Tibial artery (tissue), 4 donors: ENCODE results near the gene PALLD.

Source experiments
- DNase-seq, 2 donors: peaks; one replicate each; pipeline ENCODE4 v3.0.0-alpha.2; 2019
- H3K27ac ChIP-seq, 2 donors: fragments of 200-600 bp; sonication (generic) in 1 of 2; 1 replicate in 1 of 2; 2 replicates in 1 of 2; pipeline ENCODE4 v1.5.1; 2018 to 2019; ENCODE audit warnings: mild to moderate bottlenecking in 1 of 2
- H3K27me3 ChIP-seq, 2 donors: fragments of 200-600 bp; sonication (generic) in 1 of 2; one replicate each; pipeline versions ENCODE4 v1.5.1 to v1.6.0; 2016 to 2019
- H3K36me3 ChIP-seq, 3 donors: fragments of 200-600 bp; sonication (generic) in 2 of 3; one replicate each; pipeline ENCODE4 v1.5.1; 2016 to 2019; ENCODE audit warnings: mild to moderate bottlenecking in 2 of 3
- H3K4me1 ChIP-seq, 4 donors: fragments of 200-600 bp; sonication (generic) in 2 of 4; 1 replicate in 3 of 4; 2 replicates in 1 of 4; pipeline ENCODE4 v1.5.1; 2016 to 2019
- H3K4me3 ChIP-seq, 2 donors: fragments of 200-600 bp; sonication (generic) in 1 of 2; 1 replicate in 1 of 2; 2 replicates in 1 of 2; pipeline ENCODE4 v1.5.1; 2018 to 2019; ENCODE audit warnings: mild to moderate bottlenecking in 2 of 2
- H3K9me3 ChIP-seq, 3 donors: fragments of 200-600 bp; sonication (generic) in 1 of 3; one replicate each; pipeline ENCODE4 v1.5.1; 2016 to 2019
- CTCF ChIP-seq, 2 experiments: fragments of 200-600 bp in 1 of 2; fragments of 450-650 bp in 1 of 2; IDR thresholded peaks; one replicate each; pipeline ENCODE4 v1.5.1; 2017 to 2019; ENCODE audit warnings: antibody characterized with exemption in 2 of 2, mild to moderate bottlenecking in 1 of 2, moderate library complexity in 1 of 2
- intact Hi-C: fragments of 100-400 bp; cut with DNase I; formaldehyde crosslinking; loops from one replicate; pipeline ENCODE4 v1.15.0; 2023; ENCODE audit warnings: low total_unique reads

PALLD gene

GRCh38 chr4:168562041-168562571 is 65.3 kb downstream of the PALLD start:
- no peaks in the 10 kb centered on the region for H3K9me3 ChIP-seq
- intact Hi-C loops = no loop called here
- no peak for DNase-seq
- no peaks in the 10 kb centered on the region for H3K36me3 ChIP-seq
- TF ChIP-seq CTCF (IDR thresholded peaks at IDR 0.05) = no peak
- no peak overlapping the region for H3K27ac ChIP-seq
- no peak overlapping the region for H3K4me3 ChIP-seq
- H3K4me1 ChIP-seq = peaks cover 0 to 14% (median 5%) of the 10 kb centered on the region in 4 donors
- no peaks in the 10 kb centered on the region for H3K27me3 ChIP-seq

GRCh38 chr4:168564023-168564422 is 67.2 kb downstream of the PALLD start:
- Histone ChIP-seq H3K4me3 (no peak overlapping the region), H3K36me3 (no peaks in the 10 kb centered on the region), H3K4me1 (peaks cover 0 to 14% (median 5%) of the 10 kb centered on the region in 4 donors), H3K9me3 (no peaks in the 10 kb centered on the region), H3K27ac (no peak overlapping the region), H3K27me3 (no peaks in the 10 kb centered on the region)
- intact Hi-C loops = no loop called here
- no peak for TF ChIP-seq CTCF (IDR thresholded peaks at IDR 0.05)
- no peak for DNase-seq

GRCh38 chr4:168565130-168565529 is 68.3 kb downstream of the PALLD start:
- H3K9me3 ChIP-seq = no peaks in the 10 kb centered on the region
- DNase-seq = no peak
- H3K36me3 ChIP-seq = no peaks in the 10 kb centered on the region
- H3K4me3 ChIP-seq = no peak overlapping the region
- no peak overlapping the region for H3K27ac ChIP-seq
- H3K4me1 ChIP-seq = peaks cover 0 to 18% (median 7%) of the 10 kb centered on the region in 4 donors
- no peaks in the 10 kb centered on the region for H3K27me3 ChIP-seq
- TF ChIP-seq CTCF (IDR thresholded peaks at IDR 0.05) = no peak
- intact Hi-C loops = no loop called here

- no peak overlapping the region for H3K4me3 ChIP-seq
- H3K27ac ChIP-seq = no peak overlapping the region
- no peaks in the 10 kb centered on the region for H3K27me3 ChIP-seq
- H3K36me3 ChIP-seq = no peaks in the 10 kb centered on the region
- H3K9me3 ChIP-seq = no peaks in the 10 kb centered on the region
- intact Hi-C loops = no loop called here
- DNase-seq = no peak
- H3K4me1 ChIP-seq = peaks cover 0 to 19% (median 8%) of the 10 kb centered on the region in 4 donors
- no peak for TF ChIP-seq CTCF (IDR thresholded peaks at IDR 0.05)
Measured at GRCh38 chr4:168566726-168567125, 69.9 kb downstream of the PALLD start.

GRCh38 chr4:168569066-168569930 is 72.4 kb downstream of the PALLD start:
- Histone ChIP-seq H3K9me3 (no peaks in the 10 kb centered on the region), H3K4me1 (peaks cover 0 to 19% (median 8%) of the 10 kb centered on the region in 4 donors), H3K4me3 (no peak overlapping the region), H3K36me3 (no peaks in the 10 kb centered on the region), H3K27me3 (no peaks in the 10 kb centered on the region), H3K27ac (no peak overlapping the region)
- no peak for TF ChIP-seq CTCF (IDR thresholded peaks at IDR 0.05)
- intact Hi-C loops = no loop called here
- DNase-seq = no peak
